ENCODE data around the gene ANP32A.

ANP32A gene

GRCh38 chr15:68797599-68798345 lies 22.9 kb downstream of the ANP32A start:
- no peak for DNase-seq (ENCODE audit: low spot score)

- no peak for DNase-seq (ENCODE audit: low spot score)
Measured at GRCh38 chr15:68797191-68797590, 23.5 kb downstream of the ANP32A start.

- DNase-seq (ENCODE audit: low spot score) = no peak
Measured at GRCh38 chr15:68796576-68796975, 24.1 kb downstream of the ANP32A start.

- peak; percentile 82 for DNase-seq (ENCODE audit: low spot score)
Measured at GRCh38 chr15:68795298-68795848, 25.3 kb downstream of the ANP32A start.

GRCh38 chr15:68794863-68795262 lies 25.8 kb downstream of the ANP32A start:
- DNase-seq (ENCODE audit: low spot score) = no peak

- DNase-seq (ENCODE audit: low spot score) = no peak
Measured at GRCh38 chr15:68794307-68794706, 26.4 kb downstream of the ANP32A start.

- DNase-seq (ENCODE audit: low spot score) = no peak
Measured at GRCh38 chr15:68793776-68794175, 26.9 kb downstream of the ANP32A start.

- DNase-seq (ENCODE audit: low spot score) = no peak
Measured at GRCh38 chr15:68792901-68793766, 27.6 kb downstream of the ANP32A start.

GRCh38 chr15:68791431-68792283 lies 29.0 kb downstream of the ANP32A start:
- DNase-seq (ENCODE audit: low spot score) = no peak

- no peak for DNase-seq (ENCODE audit: low spot score)
Measured at GRCh38 chr15:68790910-68791309, 29.8 kb downstream of the ANP32A start.

- no peak for DNase-seq (ENCODE audit: low spot score)
Measured at GRCh38 chr15:68790242-68790575, 30.5 kb downstream of the ANP32A start.

GRCh38 chr15:68789534-68790241 lies 31.0 kb downstream of the ANP32A start:
- DNase-seq (ENCODE audit: low spot score) = no peak

GRCh38 chr15:68789091-68789490 lies 31.6 kb downstream of the ANP32A start:
- no peak for DNase-seq (ENCODE audit: low spot score)

GRCh38 chr15:68788264-68788624 lies 32.5 kb downstream of the ANP32A start:
- no peak for DNase-seq (ENCODE audit: low spot score)

GRCh38 chr15:68787609-68788263 lies 33.0 kb downstream of the ANP32A start:
- DNase-seq (ENCODE audit: low spot score) = no peak

- DNase-seq (ENCODE audit: low spot score) = no peak
Measured at GRCh38 chr15:68786753-68787152, 33.9 kb downstream of the ANP32A start.

- no peak for DNase-seq (ENCODE audit: low spot score)
Measured at GRCh38 chr15:68785541-68785940, 35.2 kb downstream of the ANP32A start.

- DNase-seq (ENCODE audit: low spot score) = no peak
Measured at GRCh38 chr15:68784206-68784605, 36.5 kb downstream of the ANP32A start.

GRCh38 chr15:68783226-68784058 lies 37.3 kb downstream of the ANP32A start:
- no peak for DNase-seq (ENCODE audit: low spot score)

- DNase-seq (ENCODE audit: low spot score) = no peak
Measured at GRCh38 chr15:68782589-68783161, 38.0 kb downstream of the ANP32A start.

Data from kidney capillary endothelial cell (primary cell).